NCI-H1694 (cell line): ENCODE measurements around the gene ZDHHC23.

ENCODE experiments used
- DNase-seq: peaks from one replicate; lab custom pipeline; 2025; lab: John Stamatoyannopoulos, UW

The ZDHHC23 gene

GRCh38 chr3:114005481-114005880, 57.7 kb downstream of the ZDHHC23 start:
- DNase-seq, result no peak

- DNase-seq, result no peak
Measured at GRCh38 chr3:114011059-114011797, 63.4 kb downstream of the ZDHHC23 start.
